Hepatocyte (in vitro differentiated cells): ENCODE data around the gene SLC2A13. TPM values are rescaled to one million over a fixed set of nuclear protein-coding genes. Genes with fewer than 3 reads are reported as not detected.

Experiments
- DNase-seq: peaks from one replicate; pipeline ENCODE4 v3.0.0-alpha.2; 2016; ENCODE audit warnings: low spot score
- H2AFZ ChIP-seq: fragments of 200-600 bp; sonication (generic); 2 replicates; pipeline ENCODE4 v1.6.0; 2016; ENCODE audit warnings: antibody characterized with exemption, mild to moderate bottlenecking
- H3K27ac ChIP-seq: fragments of 200-600 bp; sonication (generic); 2 replicates; pipeline ENCODE4 v1.5.1; 2016; ENCODE audit warnings: mild to moderate bottlenecking
- H3K27me3 ChIP-seq: fragments of 200-600 bp; sonication (generic); 2 replicates; pipeline ENCODE4 v1.6.1; 2016
- H3K36me3 ChIP-seq: fragments of 200-600 bp; sonication (generic); replicated peaks from 2 replicates; pipeline ENCODE4 v1.5.1; 2016; ENCODE audit warnings: low read depth; ENCODE audit not compliant: insufficient read depth
- H3K4me1 ChIP-seq: fragments of 200-600 bp; sonication (generic); 2 replicates; pipeline ENCODE4 v1.5.1; 2016; ENCODE audit warnings: mild to moderate bottlenecking, moderate library complexity; ENCODE audit not compliant: insufficient read depth
- H3K4me2 ChIP-seq: fragments of 200-600 bp; sonication (generic); 2 replicates; pipeline ENCODE4 v1.6.0; 2016
- H3K4me3 ChIP-seq: fragments of 200-600 bp; sonication (generic); 2 replicates; pipeline ENCODE4 v1.5.1; 2016; ENCODE audit warnings: mild to moderate bottlenecking
- H3K79me2 ChIP-seq: fragments of 200-600 bp; sonication (generic); 2 replicates; pipeline ENCODE4 v1.6.0; 2017; ENCODE audit warnings: mild to moderate bottlenecking
- H3K9me2 ChIP-seq: fragments of 200-600 bp; sonication (generic); replicated peaks from 2 replicates; pipeline ENCODE4 v1.6.0; 2017; ENCODE audit warnings: mild to moderate bottlenecking; ENCODE audit not compliant: insufficient read depth
- H3K9me3 ChIP-seq: fragments of 200-600 bp; sonication (generic); 2 replicates; pipeline ENCODE4 v1.5.1; 2016; ENCODE audit warnings: low read depth, mild to moderate bottlenecking
- H4K20me1 ChIP-seq: fragments of 200-600 bp; sonication (generic); 2 replicates; pipeline ENCODE4 v1.6.0; 2016; ENCODE audit warnings: mild to moderate bottlenecking; ENCODE audit not compliant: insufficient read depth, poor library complexity, severe bottlenecking
- EZH2 ChIP-seq: fragments of 200-600 bp; sonication (generic); IDR thresholded peaks from 2 replicates; pipeline ENCODE4 v1.6.1; 2016; ENCODE audit warnings: antibody characterized with exemption, mild to moderate bottlenecking, borderline replicate concordance
- EZH2phosphoT487 ChIP-seq: fragments of 200-600 bp; sonication (generic); IDR thresholded peaks from one replicate; pipeline ENCODE4 v1.6.1; 2018; ENCODE audit warnings: antibody characterized with exemption, mild to moderate bottlenecking, low read depth, moderate library complexity; ENCODE audit not compliant: unreplicated experiment, severe bottlenecking
- WGBS: methylation state at CpG from one replicate; pipeline ENCODE4 v1.1.6; 2016; ENCODE audit warnings: low lambda C conversion rate; ENCODE audit errors: missing lambda C conversion rate; 5-methylcytosine and 5-hydroxymethylcytosine counted together
- polyA plus RNA-seq: library from polyadenylated mRNA; unstranded; fragments of >200 nt; fragmentation: Nextera tagmentation; extraction: Ambion mirVana; gene quantifications from 2 replicates; pipeline ENCODE4 v1.2.1, GENCODE V29; 2016
- total RNA-seq: library from RNA; depleted of rRNA; stranded (reverse); fragments of >200 nt; gene quantifications from 2 replicates; pipeline ENCODE4 v1.2.3, GENCODE V29; 2014
- TF ChIP-seq, protein P1 (sequence below): fragments of 200-600 bp; sonication (generic); IDR thresholded peaks from 2 replicates; pipeline ENCODE4 v1.5.1; 2016; ENCODE audit warnings: antibody characterized with exemption, mild to moderate bottlenecking; ENCODE audit not compliant: poor library complexity

SLC2A13 gene
- total and polyA plus RNA-seq, 2 experiments from 2014 or later: 12.1 to 21.1 TPM

DNA sequence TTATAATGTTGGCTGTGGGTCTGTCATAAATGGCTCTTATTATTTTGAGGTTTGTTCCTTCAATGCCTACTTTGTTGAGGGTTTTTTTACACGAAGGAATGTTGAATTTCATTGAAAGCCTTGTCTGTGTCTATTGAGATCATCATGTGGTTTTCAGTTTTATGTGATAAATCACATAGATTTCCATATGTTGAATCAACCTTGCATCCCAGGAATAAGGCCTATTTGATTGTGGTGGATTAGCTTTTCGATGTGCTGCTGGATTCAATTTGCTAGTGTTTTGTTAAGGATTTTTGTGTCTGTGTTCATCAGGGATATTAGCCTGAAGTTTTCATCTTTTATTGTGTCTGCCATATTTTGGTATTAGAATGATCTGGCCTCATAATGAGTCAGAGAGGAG, 27.6 kb downstream of the SLC2A13 start:
- TF ChIP-seq, protein P1, sequence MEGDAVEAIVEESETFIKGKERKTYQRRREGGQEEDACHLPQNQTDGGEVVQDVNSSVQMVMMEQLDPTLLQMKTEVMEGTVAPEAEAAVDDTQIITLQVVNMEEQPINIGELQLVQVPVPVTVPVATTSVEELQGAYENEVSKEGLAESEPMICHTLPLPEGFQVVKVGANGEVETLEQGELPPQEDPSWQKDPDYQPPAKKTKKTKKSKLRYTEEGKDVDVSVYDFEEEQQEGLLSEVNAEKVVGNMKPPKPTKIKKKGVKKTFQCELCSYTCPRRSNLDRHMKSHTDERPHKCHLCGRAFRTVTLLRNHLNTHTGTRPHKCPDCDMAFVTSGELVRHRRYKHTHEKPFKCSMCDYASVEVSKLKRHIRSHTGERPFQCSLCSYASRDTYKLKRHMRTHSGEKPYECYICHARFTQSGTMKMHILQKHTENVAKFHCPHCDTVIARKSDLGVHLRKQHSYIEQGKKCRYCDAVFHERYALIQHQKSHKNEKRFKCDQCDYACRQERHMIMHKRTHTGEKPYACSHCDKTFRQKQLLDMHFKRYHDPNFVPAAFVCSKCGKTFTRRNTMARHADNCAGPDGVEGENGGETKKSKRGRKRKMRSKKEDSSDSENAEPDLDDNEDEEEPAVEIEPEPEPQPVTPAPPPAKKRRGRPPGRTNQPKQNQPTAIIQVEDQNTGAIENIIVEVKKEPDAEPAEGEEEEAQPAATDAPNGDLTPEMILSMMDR: no peak
- TF ChIP-seq EZH2 (no peak), EZH2phosphoT487 (no peak)
- H3K27me3 ChIP-seq: no peaks in the 10 kb centered on the region
- no peaks in the 10 kb centered on the region for H4K20me1 ChIP-seq
- H3K27ac ChIP-seq: no peak overlapping the region
- no peaks in the 10 kb centered on the region for H3K4me1 ChIP-seq
- DNase-seq: no peak
- no peaks in the 10 kb centered on the region for H3K36me3 ChIP-seq
- no peaks in the 10 kb centered on the region for H3K79me2 ChIP-seq
- no peaks in the 10 kb centered on the region for H3K9me3 ChIP-seq
- no peak overlapping the region for H3K4me2 ChIP-seq
- no peaks in the 10 kb centered on the region for H3K9me2 ChIP-seq
- 89% methylated on average over 2 of the region's 2 CpGs for whole genome bisulfite sequencing
- H3K4me3 ChIP-seq: no peak overlapping the region
- no peak overlapping the region for H2AFZ ChIP-seq

DNA sequence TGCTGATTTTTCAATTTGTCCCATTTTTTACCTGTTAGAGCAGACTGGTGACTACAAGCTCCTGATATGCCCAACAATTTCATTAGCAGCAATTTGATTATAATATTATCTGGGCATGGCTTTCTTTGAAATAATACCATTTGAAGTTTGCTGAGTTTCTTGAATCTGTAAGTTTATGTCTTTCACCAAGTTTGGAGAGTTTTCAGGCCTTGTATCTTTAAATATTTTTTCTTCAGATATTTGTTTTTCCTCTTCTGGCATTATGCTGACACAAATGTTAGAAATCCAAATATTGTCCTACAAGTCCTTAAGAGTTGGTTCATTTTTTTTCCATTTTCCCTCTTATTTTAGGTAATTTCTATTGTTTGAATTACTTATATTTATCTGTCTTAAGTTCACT, 30.4 kb downstream of the SLC2A13 start:
- no peak overlapping the region for H2AFZ ChIP-seq
- H3K9me2 ChIP-seq: no peaks in the 10 kb centered on the region

DNA sequence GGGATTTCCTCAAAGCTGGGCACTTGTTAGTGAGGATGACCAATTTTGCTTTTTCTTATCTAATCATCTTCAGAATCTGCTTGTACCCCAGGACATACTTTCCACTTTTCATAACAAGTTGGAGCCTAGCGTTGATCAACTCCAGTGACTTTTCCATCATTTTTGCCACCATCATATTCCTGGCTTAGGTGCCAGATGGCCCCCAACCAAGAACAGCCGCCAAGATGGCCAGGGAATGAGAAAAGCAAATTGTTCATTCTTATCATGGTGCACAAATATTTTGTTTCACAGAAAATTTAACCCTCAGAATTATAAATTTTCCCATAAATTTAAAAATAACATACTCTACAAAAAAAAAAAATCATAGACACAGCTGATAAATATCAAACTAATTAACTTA, 37.5 kb downstream of the SLC2A13 start:
- Histone ChIP-seq H3K36me3 (no peaks in the 10 kb centered on the region), H3K79me2 (peaks cover 7% of the 10 kb centered on the region), H3K9me3 (no peaks in the 10 kb centered on the region), H3K9me2 (no peaks in the 10 kb centered on the region), H4K20me1 (no peaks in the 10 kb centered on the region), H3K4me3 (no peak overlapping the region), H3K4me2 (no peak overlapping the region), H3K27ac (no peak overlapping the region), H3K4me1 (no peaks in the 10 kb centered on the region), H3K27me3 (no peaks in the 10 kb centered on the region), H2AFZ (no peak overlapping the region)
- 90% methylated on average over 2 of the region's 2 CpGs for WGBS
- TF ChIP-seq EZH2 (no peak), EZH2phosphoT487 (no peak)
- TF ChIP-seq, protein P1: no peak
- no peak for DNase-seq

More for the DNA sequence above, 30.4 kb downstream of the SLC2A13 start:
- Histone ChIP-seq H3K27me3 (no peaks in the 10 kb centered on the region), H3K27ac (no peak overlapping the region), H3K4me2 (no peak overlapping the region), H3K79me2 (no peaks in the 10 kb centered on the region), H4K20me1 (no peaks in the 10 kb centered on the region), H3K4me3 (no peak overlapping the region), H3K36me3 (no peaks in the 10 kb centered on the region), H3K9me3 (no peaks in the 10 kb centered on the region), H3K4me1 (no peaks in the 10 kb centered on the region)
- no peak for DNase-seq
- TF ChIP-seq, protein P1: no peak
- no peak for TF ChIP-seq EZH2phosphoT487

DNA sequence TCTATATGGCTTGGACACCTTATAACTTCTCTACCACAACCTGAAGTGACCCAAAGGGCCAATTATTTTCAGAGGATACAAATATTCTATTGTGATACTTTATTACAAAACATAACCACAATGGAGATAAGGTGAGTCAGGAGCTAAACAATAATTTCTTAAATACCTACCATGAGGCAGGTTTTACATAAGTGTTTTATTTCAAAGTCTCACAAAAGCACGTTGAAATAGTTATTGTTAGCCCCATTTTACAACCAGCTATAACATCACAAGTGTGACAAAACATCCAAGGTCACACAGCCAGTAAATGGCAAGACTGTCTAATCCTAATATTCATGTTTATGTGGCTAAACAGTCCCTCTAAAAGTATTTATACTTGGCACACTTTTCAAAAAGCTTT, 40.2 kb downstream of the SLC2A13 start:
- H3K27ac ChIP-seq: no peak overlapping the region

More for the DNA sequence above, 40.2 kb downstream of the SLC2A13 start:
- TF ChIP-seq EZH2phosphoT487 (no peak), EZH2 (no peak)
- TF ChIP-seq, protein P1: no peak
- H3K36me3 ChIP-seq: no peaks in the 10 kb centered on the region
- H3K4me2 ChIP-seq: no peak overlapping the region
- 41% methylated on average over 1 of the region's 1 CpG for WGBS
- H2AFZ ChIP-seq: no peak overlapping the region
- DNase-seq: no peak
- no peak overlapping the region for H3K4me3 ChIP-seq
- no peaks in the 10 kb centered on the region for H3K9me2 ChIP-seq
- no peaks in the 10 kb centered on the region for H4K20me1 ChIP-seq
- H3K79me2 ChIP-seq: peaks cover 13% of the 10 kb centered on the region
- no peaks in the 10 kb centered on the region for H3K9me3 ChIP-seq
- H3K4me1 ChIP-seq: no peaks in the 10 kb centered on the region
- H3K27me3 ChIP-seq: no peaks in the 10 kb centered on the region
